ENCODE data around the gene SMC3.

Gene SMC3

DNA sequence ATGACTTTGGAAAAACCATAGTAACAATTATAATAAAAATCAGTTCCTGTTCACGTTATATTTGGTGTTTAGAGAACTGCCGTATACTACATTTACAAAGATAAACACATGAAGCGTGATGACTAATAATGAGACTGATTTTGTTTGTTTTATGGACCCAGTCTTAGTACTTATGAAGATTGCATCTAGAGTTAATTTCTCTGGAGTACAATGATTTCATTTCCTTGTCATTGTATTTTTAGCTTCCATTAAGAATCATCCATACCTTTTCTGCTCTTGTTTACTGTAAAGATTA is 79.6 kb downstream of the SMC3 start:
- no peak for ATAC-seq
- TF ChIP-seq ISL1 (CRISPR knock-in tag; IDR thresholded peaks at IDR 0.05) (no peak), ZFP3 (CRISPR knock-in tag; IDR thresholded peaks at IDR 0.05) (no peak), RARB (CRISPR knock-in tag; IDR thresholded peaks at IDR 0.05) (no peak), ESRRG (CRISPR knock-in tag; IDR thresholded peaks at IDR 0.05) (no peak), ARNTL (CRISPR knock-in tag; IDR thresholded peaks at IDR 0.05; ENCODE audit: borderline replicate concordance, low read depth) (no peak), TCF4 (CRISPR knock-in tag; IDR thresholded peaks at IDR 0.05; ENCODE audit: borderline replicate concordance) (no peak), ZNF8 (CRISPR knock-in tag; IDR thresholded peaks at IDR 0.05) (no peak), ZNF70 (CRISPR knock-in tag; IDR thresholded peaks at IDR 0.05) (no peak), ZFP30 (CRISPR knock-in tag; IDR thresholded peaks at IDR 0.05) (no peak), CSDC2 (CRISPR knock-in tag; IDR thresholded peaks at IDR 0.05) (no peak), BACH2 (CRISPR knock-in tag; IDR thresholded peaks at IDR 0.05; ENCODE audit: borderline replicate concordance) (no peak), PPARA (CRISPR knock-in tag; IDR thresholded peaks at IDR 0.05; ENCODE audit: borderline replicate concordance) (no peak), ZC3H10 (CRISPR knock-in tag; IDR thresholded peaks at IDR 0.05) (no peak)
- TF ChIP-seq, protein P1, sequence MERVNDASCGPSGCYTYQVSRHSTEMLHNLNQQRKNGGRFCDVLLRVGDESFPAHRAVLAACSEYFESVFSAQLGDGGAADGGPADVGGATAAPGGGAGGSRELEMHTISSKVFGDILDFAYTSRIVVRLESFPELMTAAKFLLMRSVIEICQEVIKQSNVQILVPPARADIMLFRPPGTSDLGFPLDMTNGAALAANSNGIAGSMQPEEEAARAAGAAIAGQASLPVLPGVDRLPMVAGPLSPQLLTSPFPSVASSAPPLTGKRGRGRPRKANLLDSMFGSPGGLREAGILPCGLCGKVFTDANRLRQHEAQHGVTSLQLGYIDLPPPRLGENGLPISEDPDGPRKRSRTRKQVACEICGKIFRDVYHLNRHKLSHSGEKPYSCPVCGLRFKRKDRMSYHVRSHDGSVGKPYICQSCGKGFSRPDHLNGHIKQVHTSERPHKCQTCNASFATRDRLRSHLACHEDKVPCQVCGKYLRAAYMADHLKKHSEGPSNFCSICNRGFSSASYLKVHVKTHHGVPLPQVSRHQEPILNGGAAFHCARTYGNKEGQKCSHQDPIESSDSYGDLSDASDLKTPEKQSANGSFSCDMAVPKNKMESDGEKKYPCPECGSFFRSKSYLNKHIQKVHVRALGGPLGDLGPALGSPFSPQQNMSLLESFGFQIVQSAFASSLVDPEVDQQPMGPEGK (CRISPR knock-in tag; IDR thresholded peaks at IDR 0.05; ENCODE audit: borderline replicate concordance): no peak
- TF ChIP-seq, protein P2, sequence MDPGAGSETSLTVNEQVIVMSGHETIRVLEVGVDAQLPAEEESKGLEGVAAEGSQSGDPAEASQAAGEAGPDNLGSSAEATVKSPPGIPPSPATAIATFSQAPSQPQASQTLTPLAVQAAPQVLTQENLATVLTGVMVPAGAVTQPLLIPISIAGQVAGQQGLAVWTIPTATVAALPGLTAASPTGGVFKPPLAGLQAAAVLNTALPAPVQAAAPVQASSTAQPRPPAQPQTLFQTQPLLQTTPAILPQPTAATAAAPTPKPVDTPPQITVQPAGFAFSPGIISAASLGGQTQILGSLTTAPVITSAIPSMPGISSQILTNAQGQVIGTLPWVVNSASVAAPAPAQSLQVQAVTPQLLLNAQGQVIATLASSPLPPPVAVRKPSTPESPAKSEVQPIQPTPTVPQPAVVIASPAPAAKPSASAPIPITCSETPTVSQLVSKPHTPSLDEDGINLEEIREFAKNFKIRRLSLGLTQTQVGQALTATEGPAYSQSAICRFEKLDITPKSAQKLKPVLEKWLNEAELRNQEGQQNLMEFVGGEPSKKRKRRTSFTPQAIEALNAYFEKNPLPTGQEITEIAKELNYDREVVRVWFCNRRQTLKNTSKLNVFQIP (CRISPR knock-in tag; IDR thresholded peaks at IDR 0.05; ENCODE audit: borderline replicate concordance, low read depth): no peak
- TF ChIP-seq, protein P3, sequence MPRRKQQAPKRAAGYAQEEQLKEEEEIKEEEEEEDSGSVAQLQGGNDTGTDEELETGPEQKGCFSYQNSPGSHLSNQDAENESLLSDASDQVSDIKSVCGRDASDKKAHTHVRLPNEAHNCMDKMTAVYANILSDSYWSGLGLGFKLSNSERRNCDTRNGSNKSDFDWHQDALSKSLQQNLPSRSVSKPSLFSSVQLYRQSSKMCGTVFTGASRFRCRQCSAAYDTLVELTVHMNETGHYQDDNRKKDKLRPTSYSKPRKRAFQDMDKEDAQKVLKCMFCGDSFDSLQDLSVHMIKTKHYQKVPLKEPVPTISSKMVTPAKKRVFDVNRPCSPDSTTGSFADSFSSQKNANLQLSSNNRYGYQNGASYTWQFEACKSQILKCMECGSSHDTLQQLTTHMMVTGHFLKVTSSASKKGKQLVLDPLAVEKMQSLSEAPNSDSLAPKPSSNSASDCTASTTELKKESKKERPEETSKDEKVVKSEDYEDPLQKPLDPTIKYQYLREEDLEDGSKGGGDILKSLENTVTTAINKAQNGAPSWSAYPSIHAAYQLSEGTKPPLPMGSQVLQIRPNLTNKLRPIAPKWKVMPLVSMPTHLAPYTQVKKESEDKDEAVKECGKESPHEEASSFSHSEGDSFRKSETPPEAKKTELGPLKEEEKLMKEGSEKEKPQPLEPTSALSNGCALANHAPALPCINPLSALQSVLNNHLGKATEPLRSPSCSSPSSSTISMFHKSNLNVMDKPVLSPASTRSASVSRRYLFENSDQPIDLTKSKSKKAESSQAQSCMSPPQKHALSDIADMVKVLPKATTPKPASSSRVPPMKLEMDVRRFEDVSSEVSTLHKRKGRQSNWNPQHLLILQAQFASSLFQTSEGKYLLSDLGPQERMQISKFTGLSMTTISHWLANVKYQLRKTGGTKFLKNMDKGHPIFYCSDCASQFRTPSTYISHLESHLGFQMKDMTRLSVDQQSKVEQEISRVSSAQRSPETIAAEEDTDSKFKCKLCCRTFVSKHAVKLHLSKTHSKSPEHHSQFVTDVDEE (CRISPR knock-in tag; IDR thresholded peaks at IDR 0.05): no peak
- TF ChIP-seq, protein P4, sequence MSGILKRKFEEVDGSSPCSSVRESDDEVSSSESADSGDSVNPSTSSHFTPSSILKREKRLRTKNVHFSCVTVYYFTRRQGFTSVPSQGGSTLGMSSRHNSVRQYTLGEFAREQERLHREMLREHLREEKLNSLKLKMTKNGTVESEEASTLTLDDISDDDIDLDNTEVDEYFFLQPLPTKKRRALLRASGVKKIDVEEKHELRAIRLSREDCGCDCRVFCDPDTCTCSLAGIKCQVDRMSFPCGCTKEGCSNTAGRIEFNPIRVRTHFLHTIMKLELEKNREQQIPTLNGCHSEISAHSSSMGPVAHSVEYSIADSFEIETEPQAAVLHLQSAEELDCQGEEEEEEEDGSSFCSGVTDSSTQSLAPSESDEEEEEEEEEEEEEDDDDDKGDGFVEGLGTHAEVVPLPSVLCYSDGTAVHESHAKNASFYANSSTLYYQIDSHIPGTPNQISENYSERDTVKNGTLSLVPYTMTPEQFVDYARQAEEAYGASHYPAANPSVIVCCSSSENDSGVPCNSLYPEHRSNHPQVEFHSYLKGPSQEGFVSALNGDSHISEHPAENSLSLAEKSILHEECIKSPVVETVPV (CRISPR knock-in tag; IDR thresholded peaks at IDR 0.05): no peak

DNA sequence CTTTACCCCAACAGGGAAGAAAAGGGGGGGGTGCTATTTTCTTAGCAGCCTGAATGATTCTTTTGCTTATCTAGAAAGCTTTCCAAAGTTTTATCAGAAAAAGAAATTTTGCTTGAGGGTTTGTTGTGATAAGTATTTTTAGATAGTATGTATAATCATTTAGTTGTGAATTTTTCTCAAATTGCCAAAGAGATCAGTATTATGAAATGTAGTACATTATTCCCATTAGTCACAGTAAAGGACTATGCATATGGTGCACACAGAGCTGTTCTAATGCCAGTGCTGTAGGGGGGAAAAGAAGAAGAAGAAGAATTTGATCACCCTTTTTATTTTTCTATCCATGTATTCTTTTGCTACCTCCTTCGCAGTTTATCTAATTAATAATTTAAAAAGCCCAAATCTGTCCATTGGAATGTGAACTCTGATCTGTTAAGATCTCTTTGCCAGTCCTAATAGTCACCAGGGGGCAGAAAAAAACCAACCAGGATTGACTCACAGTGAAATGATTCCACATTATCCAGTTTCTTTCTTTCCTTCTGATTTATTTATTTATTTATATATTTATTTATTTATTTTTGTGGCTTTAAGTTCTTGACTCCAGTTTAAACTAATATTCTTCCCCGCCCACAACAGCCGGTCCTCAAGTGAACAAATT is 81.3 kb downstream of the SMC3 start:
- ATAC-seq: no peak
- TF ChIP-seq TCF4 (CRISPR knock-in tag; IDR thresholded peaks at IDR 0.05; ENCODE audit: borderline replicate concordance) (no peak), OSR1 (CRISPR knock-in tag; IDR thresholded peaks at IDR 0.05) (no peak), TOX (CRISPR knock-in tag; IDR thresholded peaks at IDR 0.05; ENCODE audit: borderline replicate concordance) (no peak), ZFP3 (CRISPR knock-in tag; IDR thresholded peaks at IDR 0.05) (no peak), SNAI2 (CRISPR knock-in tag; IDR thresholded peaks at IDR 0.05) (no peak), ZNF70 (CRISPR knock-in tag; IDR thresholded peaks at IDR 0.05) (no peak), CSDC2 (CRISPR knock-in tag; IDR thresholded peaks at IDR 0.05) (no peak), GLIS3 (CRISPR knock-in tag; IDR thresholded peaks at IDR 0.05) (no peak), ESRRG (CRISPR knock-in tag; IDR thresholded peaks at IDR 0.05) (no peak), ZFP30 (CRISPR knock-in tag; IDR thresholded peaks at IDR 0.05) (no peak), ISL1 (CRISPR knock-in tag; IDR thresholded peaks at IDR 0.05) (no peak), ZC3H10 (CRISPR knock-in tag; IDR thresholded peaks at IDR 0.05) (no peak), ZNF565 (CRISPR knock-in tag; conservative IDR thresholded peaks at IDR 0.05; ENCODE audit: low read depth) (no peak), PPARA (CRISPR knock-in tag; IDR thresholded peaks at IDR 0.05; ENCODE audit: borderline replicate concordance) (no peak), RARB (CRISPR knock-in tag; IDR thresholded peaks at IDR 0.05) (no peak)
- TF ChIP-seq, protein P1 (CRISPR knock-in tag; IDR thresholded peaks at IDR 0.05; ENCODE audit: borderline replicate concordance): no peak
- TF ChIP-seq, protein P2 (CRISPR knock-in tag; IDR thresholded peaks at IDR 0.05; ENCODE audit: borderline replicate concordance, low read depth): no peak
